Measurements from ENCODE around the gene BCL6. TPM values are rescaled to one million over a fixed set of nuclear protein-coding genes. Genes with fewer than 3 reads are reported as not detected.
"Not testable (repeated sequence)": the region's sequence is repeated elsewhere in the genome, so short reads cannot be mapped to it uniquely, and the experiment has no call there.

The BCL6 gene
- total RNA-seq, 1 donor, result 19.7 TPM

DNA sequence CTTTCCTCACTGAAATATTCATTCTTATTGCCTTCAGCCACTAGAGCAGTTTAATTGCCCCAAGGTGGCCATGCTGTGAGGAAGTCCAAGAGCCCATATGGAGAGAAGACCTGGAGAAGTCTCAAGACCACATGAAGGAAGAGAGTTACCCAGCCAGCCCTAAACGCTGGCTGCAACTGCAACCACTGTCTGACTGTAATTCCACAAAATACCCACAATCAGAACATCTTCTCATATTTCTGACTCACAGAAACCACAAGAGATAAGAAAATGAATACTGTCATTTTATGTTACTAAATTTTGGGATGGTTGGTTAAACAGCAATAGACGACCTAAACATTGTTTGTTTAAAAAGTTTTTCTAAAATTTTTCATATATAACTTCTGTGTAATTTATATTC is 60.4 kb downstream of the BCL6 start:
- peak in 1 of 3 donors; percentile 14 for DNase-seq (ENCODE audit: low read depth in 2 of 3, low spot score in 2 of 3)

DNA sequence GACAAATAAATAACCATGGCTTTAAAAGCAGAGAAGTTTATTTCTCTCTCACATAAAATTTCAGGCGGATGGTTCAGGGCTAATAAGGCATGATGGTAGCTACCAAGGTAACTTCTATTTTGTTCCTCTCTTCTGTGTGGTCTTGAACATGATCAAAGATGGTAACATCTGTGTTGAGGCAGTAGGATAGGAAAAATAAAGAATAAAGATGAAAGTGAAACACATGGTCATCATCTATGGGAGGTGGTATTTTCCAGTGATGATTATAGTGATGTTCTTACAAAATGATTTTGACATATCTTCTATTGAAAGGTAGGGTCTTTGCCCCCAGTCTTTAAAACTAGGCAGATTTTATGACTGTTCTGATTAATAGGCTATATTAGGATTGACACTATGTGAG is 60.8 kb downstream of the BCL6 start:
- no peak for DNase-seq (ENCODE audit: low read depth in 2 of 3, low spot score in 2 of 3)

DNA sequence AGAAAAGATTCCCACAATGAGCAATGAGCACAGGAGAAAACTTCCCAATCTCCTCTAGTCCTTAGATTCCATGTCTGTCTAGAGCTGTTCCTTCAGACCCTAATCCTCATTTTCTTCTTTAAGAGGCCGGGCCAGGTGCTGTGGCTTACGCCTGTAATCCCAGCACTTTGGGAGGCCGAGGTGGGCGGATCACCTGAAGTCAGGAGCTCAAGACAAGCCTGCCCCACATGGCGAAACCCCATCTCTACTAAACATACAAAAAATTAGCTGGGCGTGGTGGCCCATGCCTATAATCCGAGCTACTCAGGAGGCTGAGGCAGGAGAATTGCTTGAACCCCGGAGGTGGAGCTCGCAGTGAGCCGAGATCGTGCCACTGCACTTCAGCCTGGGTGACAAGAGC is 63.5 kb downstream of the BCL6 start:
- DNase-seq (ENCODE audit: low read depth in 2 of 3, low spot score in 2 of 3), result not testable (repeated sequence)

DNA sequence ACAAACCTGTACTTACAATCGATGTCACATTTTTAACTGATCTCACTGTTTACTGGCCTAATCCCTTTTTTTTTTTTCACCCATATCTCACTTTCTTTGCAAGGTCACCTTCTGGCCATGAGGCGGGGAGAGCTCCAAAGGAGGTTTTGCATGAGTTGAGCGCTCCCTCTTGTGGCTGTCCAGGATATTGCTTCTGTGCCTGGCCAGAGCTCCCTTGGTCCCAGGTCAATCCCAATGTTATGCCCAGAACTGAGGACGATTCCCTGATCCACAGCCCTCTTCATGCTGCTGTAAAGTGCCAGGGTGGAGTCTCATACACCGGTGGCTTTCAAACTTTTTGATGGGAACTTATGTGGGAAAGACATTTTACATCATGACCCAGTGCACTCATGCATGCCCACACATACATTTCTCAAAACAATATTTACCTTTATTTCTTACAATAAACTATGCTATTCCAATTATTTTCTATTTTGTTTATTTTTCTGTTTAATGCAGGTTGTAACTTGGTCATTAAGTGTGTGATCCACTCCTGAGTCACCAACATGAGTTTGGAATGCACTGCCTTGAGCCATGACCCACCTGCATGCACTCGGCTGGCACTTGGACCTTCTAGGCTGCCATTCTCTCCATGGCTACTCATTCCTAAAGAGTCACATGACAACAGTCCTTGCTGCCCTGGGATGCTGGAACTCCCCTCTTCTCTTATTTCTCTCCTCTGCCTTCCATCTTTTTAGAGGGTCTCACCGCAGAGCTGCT is 65.5 kb downstream of the BCL6 start:
- peak; percentile 36 to 71 (median 40) for DNase-seq (ENCODE audit: low read depth in 2 of 3, low spot score in 2 of 3)

DNA sequence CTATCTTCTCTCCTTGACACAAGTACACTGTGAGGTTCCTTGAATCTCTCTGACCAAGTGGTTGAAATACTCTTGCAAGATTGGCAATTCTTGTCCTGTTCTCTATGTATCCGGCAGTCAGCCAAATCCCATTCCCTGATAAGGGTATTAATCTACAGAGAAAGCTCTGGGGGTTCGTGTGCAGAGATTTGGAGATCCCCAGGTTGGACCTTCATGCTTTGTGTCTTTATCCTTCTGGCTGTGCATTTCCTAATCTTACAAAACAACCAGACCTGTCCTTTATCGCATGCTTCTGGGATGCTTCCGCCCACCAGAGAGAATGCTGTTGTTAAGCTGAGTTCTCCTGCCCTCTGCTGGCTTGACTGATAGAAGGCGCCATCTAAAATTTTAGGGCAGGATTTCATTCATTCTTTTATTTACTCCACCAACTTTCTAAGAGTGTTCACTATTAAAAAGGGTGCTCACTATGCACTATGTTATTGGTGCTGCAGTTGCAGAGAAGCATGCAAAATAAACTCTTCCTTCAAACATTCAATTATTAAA is 66.5 kb downstream of the BCL6 start:
- DNase-seq (ENCODE audit: low read depth in 2 of 3, low spot score in 2 of 3), result peak in 2 of 3 donors; percentile 42 to 75

DNA sequence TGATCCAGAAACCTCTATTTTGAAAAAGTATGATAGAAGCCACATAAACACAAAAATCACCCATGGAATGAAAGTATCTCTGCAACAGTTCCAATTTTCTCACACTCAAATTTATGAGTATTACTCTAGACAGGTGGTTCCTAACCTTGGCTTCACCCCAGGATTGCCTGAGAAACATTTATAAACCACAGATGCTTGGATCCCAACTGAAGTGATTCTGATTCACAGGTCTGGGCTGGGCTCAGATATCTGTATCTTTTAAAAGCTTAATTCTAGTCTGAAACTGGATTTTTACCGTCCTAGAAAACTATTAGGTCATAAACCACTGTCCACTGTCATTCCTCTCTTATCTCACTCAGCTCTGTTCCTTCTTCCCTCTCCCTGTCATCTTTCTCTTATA is 67.7 kb downstream of the BCL6 start:
- no peak for DNase-seq (ENCODE audit: low read depth in 2 of 3, low spot score in 2 of 3)

DNA sequence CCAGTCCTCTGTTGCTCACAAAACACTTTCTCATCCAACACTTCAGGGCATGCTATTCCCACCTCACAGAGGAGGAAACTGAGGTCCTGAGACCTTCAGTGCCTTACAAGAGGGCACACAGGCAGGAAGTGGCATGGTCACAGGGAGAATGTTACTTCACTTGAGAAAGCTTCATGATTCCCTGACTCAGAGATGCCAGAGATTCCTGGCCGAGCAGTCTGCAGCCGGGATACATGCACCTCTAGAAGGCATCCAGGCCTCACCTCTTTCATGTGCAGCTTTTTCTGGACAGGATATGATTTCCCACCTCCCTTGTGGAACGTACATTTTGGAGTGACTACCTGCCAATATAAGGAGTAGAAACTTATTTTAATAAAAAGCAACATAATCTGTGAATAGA is 72.3 kb downstream of the BCL6 start:
- DNase-seq (ENCODE audit: low read depth in 2 of 3, low spot score in 2 of 3), result no peak

Other genes starting within 250 kb of the BCL6 start
- not detected for gene SST, start 75.1 kb downstream of the BCL6 start, total RNA-seq
- not detected for gene RTP2, start 42.9 kb downstream of the BCL6 start, total RNA-seq

Measured in hematopoietic multipotent progenitor cell (in vitro differentiated cells).